ENCODE data around the gene WDR59.

WDR59 gene

GRCh38 chr16:74898659-74899058 lies 86.3 kb downstream of the WDR59 start:
- no peak overlapping the region for H3K27ac ChIP-seq
- TF ChIP-seq CTCF (IDR thresholded peaks at IDR 0.05) (no peak), ZFX (IDR thresholded peaks at IDR 0.05; ENCODE audit: borderline replicate concordance) (no peak)

DNA sequence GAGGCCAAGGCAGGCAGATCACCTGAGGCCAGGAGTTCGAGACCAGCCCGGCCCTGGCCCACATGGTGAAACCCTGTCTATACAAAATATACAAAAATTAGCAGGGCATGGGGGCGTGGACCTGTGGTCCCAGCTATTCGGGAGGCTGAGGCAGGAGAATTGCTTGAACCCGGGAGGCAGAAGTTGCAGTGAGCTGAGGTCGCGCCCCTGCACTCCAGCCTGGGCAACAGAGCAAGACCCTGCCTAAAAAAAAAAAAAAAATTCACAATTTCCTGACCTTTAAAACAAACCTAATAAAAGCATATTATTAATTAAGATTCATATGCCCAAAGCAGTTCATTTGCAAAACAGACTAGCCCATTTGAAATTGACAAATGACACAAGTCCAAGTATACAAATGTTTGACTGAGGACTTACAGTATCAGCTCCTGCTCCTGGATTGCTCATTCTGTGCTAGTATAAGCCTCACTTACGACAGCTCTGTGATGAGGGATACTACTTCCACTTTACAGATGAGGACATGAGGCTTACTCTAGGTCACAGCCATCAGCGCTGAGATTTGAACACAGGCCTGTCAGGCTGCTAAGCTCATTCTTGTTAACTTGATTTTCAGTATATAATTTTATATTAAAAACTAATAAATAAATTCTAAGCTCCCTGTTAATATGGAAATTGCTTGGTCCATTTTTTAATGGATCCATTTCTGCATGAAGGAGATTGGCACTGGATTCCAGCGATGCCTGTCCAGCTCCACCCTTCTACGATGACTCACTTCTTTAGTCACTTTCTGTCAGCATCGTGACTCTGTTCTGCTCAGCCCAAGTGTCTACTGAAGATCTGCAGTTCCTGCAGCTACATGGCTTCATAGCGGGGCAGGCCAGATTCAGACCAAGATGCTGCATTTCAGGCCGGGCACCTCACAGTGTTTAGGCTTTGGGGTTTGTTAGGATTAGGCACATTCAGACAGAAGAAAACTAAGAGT lies 88.2 kb downstream of the WDR59 start:
- no peak overlapping the region for H3K27ac ChIP-seq
- no peak for TF ChIP-seq ZFX (IDR thresholded peaks at IDR 0.05; ENCODE audit: borderline replicate concordance)
- TF ChIP-seq CTCF (IDR thresholded peaks at IDR 0.05), result no peak

GRCh38 chr16:74893541-74893940 lies 91.4 kb downstream of the WDR59 start:
- TF ChIP-seq ZFX (IDR thresholded peaks at IDR 0.05; ENCODE audit: borderline replicate concordance), result no peak
- TF ChIP-seq CTCF (IDR thresholded peaks at IDR 0.05), result no peak
- H3K27ac ChIP-seq, result no peak overlapping the region

DNA sequence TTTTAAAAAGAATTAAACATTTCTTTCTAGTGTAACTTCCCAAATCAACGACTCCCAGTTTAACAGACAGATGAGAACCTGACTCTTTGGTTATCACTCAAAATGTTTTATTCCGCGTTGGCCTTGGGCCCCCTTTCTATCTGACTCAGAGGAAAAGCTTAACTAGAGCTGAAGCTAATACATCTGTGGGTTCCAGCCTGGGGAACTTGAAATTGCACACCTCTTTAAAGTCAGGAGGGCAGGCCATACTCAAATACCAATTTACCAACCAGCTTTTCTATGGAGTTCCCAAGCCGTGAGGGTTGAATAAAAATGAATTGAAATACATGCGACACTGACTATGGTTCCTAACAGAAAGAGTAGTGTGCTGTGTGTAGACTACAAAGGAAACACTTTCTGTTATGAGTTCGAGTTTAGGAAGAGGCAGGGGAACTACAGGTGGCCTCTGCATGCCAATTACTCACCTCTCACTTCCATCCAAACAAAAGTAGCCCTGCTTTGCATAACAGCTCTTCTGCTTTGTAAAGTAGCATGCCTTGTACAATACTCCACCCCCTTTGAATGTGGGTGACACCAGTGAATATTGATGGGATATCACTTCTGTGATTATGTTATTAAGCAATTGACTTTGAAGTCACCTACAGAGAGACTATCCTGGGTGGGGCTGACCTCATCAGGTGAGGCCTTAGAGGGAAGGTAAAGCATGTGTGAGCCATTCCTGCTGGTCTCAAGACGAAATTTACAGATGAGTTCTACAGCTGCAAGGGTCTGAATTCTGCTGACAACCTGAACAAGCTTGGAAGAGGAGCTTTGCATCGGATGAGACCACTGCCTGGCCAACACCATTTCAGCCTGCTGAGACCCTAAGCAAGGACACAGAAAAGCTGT lies 92.1 kb downstream of the WDR59 start:
- no peak overlapping the region for H3K27ac ChIP-seq
- no peak for TF ChIP-seq CTCF (IDR thresholded peaks at IDR 0.05)
- TF ChIP-seq ZFX (IDR thresholded peaks at IDR 0.05; ENCODE audit: borderline replicate concordance), result no peak

GRCh38 chr16:74888888-74889287 lies 96.0 kb downstream of the WDR59 start:
- no peak overlapping the region for H3K27ac ChIP-seq
- no peak for TF ChIP-seq ZFX (IDR thresholded peaks at IDR 0.05; ENCODE audit: borderline replicate concordance)
- no peak for TF ChIP-seq CTCF (IDR thresholded peaks at IDR 0.05)

DNA sequence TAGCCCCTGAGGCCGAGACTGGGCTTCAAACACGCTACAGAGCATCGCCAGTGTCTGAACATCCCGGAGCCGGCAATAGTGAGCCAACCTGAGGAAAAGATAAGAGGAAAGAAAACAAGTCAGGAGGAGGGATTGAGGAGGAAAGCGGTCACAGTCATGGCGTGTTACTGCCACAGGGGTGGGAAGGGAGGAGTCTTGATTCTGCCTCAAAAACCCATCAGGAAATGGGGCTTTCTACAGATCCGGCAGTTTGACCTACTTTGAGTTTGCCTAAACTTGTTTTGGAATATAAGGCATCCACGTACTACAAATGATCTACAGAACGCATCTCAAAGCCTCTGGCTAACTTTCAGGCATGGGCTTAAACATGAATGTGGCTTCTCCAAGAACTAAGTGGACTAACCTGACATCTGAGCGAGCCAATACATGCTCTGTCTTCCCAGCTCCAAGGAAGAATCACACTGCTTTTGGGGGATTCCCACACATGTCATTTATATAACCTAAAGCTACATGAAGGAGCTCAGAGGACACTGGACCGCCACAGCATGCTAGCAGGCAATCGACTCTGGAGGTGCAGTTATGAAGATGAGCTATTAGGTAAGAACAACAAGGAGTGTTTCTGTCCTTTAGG lies 96.6 kb downstream of the WDR59 start:
- no peak overlapping the region for H3K27ac ChIP-seq
- TF ChIP-seq ZFX (IDR thresholded peaks at IDR 0.05; ENCODE audit: borderline replicate concordance), result no peak

- no peak overlapping the region for H3K27ac ChIP-seq
- TF ChIP-seq ZFX (IDR thresholded peaks at IDR 0.05; ENCODE audit: borderline replicate concordance) (no peak), CTCF (IDR thresholded peaks at IDR 0.05) (no peak)
These were observed 97.8 kb downstream of the WDR59 start for GRCh38 chr16:74887084-74887483.

Measured in 22Rv1 (cell line).